ENCODE data around the gene VAV1. TPM values are rescaled to one million over a fixed set of nuclear protein-coding genes. Genes with fewer than 3 reads are reported as not detected.
A peak's percentile ranks its signal among the peaks of the same experiment; 100 is the strongest.

The VAV1 gene
- total and polyA plus RNA-seq, 9 of the 15 experiments (the other 6 are each of a cell fraction or from before 2014, with no cell fraction given), result 0.46 to 20.1 (median 11.1) TPM

DNA sequence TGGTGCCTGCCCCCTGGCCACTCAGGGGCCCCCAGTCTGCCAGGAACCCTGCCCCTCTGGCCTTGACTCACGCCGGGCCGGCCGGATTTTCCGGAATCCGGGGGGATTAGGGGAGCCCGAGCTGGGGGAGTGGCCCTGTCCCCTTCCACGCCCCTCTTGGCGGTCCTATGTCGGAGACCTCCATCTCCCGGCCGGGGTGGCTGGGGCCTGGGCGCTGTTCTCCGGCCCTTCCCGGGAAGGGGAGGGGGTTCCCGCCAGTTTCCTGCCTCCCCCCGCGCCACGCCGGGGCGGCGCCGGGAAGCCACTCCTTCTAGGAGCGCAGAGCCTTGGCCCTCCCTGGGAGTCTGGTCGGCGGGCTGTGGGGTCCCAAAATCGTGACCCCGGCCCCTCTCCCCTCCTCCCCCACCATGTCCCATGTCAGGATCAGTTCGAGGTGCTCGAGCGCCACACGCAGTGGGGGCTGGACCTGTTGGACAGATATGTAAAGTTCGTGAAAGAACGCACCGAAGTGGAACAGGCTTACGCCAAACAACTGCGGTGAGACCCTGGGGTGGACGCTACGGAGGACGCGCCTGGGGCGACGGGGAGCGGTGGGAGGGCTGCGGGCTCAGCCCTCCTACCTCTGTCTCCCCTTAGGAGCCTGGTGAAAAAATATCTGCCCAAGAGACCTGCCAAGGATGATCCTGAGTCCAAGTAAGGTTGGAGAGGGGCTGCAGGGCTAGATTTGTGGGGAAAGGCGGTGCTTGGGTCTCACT, 31.7 kb upstream of the VAV1 start (continued):
- TF ChIP-seq PRDM10 (IDR thresholded peaks at IDR 0.05; ENCODE audit: partially characterized antibody), result peak; percentile 90
- TF ChIP-seq, protein P1, sequence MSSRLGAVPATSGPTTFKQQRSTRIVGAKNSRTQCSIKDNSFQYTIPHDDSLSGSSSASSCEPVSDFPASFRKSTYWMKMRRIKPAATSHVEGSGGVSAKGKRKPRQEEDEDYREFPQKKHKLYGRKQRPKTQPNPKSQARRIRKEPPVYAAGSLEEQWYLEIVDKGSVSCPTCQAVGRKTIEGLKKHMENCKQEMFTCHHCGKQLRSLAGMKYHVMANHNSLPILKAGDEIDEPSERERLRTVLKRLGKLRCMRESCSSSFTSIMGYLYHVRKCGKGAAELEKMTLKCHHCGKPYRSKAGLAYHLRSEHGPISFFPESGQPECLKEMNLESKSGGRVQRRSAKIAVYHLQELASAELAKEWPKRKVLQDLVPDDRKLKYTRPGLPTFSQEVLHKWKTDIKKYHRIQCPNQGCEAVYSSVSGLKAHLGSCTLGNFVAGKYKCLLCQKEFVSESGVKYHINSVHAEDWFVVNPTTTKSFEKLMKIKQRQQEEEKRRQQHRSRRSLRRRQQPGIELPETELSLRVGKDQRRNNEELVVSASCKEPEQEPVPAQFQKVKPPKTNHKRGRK (tag; IDR thresholded peaks at IDR 0.05), result no peak
- no peak for TF ChIP-seq YY1 (IDR thresholded peaks at IDR 0.05; ENCODE audit: borderline replicate concordance in 1 of 3, control insufficient read depth in 1 of 3, extremely low read depth in 1 of 3, insufficient read depth in 3 of 3, insufficient read length in 1 of 3, insufficient replicate concordance in 2 of 3, low read depth in 1 of 3, low read length in 2 of 3)
- no peak for TF ChIP-seq RBM22 (IDR thresholded peaks at IDR 0.05; ENCODE audit: low read depth, low read length, poor library complexity, severe bottlenecking)
- 0 out of 2 replicates have a peak, but pooled peaks have one; percentile 20 for TF ChIP-seq CREB1 (IDR thresholded peaks at IDR 0.05)
- no peak for TF ChIP-seq CREB1 (CRISPR knock-in tag; IDR thresholded peaks at IDR 0.05)
- TF ChIP-seq ZNF184 (CRISPR knock-in tag; IDR thresholded peaks at IDR 0.05), result no peak
- TF ChIP-seq, protein P2, sequence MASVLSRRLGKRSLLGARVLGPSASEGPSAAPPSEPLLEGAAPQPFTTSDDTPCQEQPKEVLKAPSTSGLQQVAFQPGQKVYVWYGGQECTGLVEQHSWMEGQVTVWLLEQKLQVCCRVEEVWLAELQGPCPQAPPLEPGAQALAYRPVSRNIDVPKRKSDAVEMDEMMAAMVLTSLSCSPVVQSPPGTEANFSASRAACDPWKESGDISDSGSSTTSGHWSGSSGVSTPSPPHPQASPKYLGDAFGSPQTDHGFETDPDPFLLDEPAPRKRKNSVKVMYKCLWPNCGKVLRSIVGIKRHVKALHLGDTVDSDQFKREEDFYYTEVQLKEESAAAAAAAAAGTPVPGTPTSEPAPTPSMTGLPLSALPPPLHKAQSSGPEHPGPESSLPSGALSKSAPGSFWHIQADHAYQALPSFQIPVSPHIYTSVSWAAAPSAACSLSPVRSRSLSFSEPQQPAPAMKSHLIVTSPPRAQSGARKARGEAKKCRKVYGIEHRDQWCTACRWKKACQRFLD (CRISPR knock-in tag; IDR thresholded peaks at IDR 0.05), result no peak
- no peak for TF ChIP-seq NR3C1 (CRISPR knock-in tag; IDR thresholded peaks at IDR 0.05)
- TF ChIP-seq TAF15 (IDR thresholded peaks at IDR 0.05; ENCODE audit: low read depth, low read length), result no peak
- no peak for TF ChIP-seq POU5F1 (IDR thresholded peaks at IDR 0.05; ENCODE audit: borderline replicate concordance, low read depth, low read length, partially characterized antibody)
- peak; percentile 97 for TF ChIP-seq HNRNPLL (IDR thresholded peaks at IDR 0.05; ENCODE audit: low read depth, low read length, poor library complexity, severe bottlenecking)
- TF ChIP-seq CBX5 (IDR thresholded peaks at IDR 0.05; ENCODE audit: borderline replicate concordance, low read depth), result no peak
- TF ChIP-seq, protein P3, sequence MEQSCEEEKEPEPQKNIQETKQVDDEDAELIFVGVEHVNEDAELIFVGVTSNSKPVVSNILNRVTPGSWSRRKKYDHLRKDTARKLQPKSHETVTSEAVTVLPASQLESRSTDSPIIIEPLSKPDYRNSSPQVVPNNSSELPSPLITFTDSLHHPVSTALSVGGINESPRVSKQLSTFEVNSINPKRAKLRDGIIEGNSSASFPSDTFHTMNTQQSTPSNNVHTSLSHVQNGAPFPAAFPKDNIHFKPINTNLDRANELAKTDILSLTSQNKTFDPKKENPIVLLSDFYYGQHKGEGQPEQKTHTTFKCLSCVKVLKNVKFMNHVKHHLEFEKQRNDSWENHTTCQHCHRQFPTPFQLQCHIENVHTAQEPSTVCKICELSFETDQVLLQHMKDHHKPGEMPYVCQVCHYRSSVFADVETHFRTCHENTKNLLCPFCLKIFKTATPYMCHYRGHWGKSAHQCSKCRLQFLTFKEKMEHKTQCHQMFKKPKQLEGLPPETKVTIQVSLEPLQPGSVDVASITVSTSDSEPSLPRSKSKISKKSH (CRISPR knock-in tag; IDR thresholded peaks at IDR 0.05), result no peak
- TF ChIP-seq CC2D1A (IDR thresholded peaks at IDR 0.05), result no peak
- 0 out of 4 replicates have a peak, but pooled peaks of 1 of the 2 experiments have one; percentile 52 for TF ChIP-seq SIN3A (IDR thresholded peaks at IDR 0.05; ENCODE audit: borderline replicate concordance in 2 of 2, control insufficient read depth in 1 of 2, low read depth in 2 of 2, low read length in 2 of 2)
- TF ChIP-seq E2F3 (CRISPR knock-in tag; IDR thresholded peaks at IDR 0.05), result peak; percentile 79

Measured in K562 (cell line).